Right lobe of liver (tissue), 4 donors: ENCODE measurements around the gene SLC9A3.

ENCODE experiments used
- POLR2A ChIP-seq: fragments of 450-650 bp; IDR thresholded peaks from one replicate; pipeline ENCODE4 v1.6.1; 2017; ENCODE audit warnings: antibody characterized with exemption, mild to moderate bottlenecking
- TF ChIP-seq, protein P1 (sequence below), 4 donors: fragments of 200-600 bp in 3 of 4; fragments of 450-650 bp in 1 of 4; IDR thresholded peaks; one replicate each; pipeline versions ENCODE4 v1.5.1 to v1.8.0; 2016 to 2022; ENCODE audit warnings: antibody characterized with exemption in 4 of 4, mild to moderate bottlenecking in 2 of 4
- donor health status: DM: no; HTN: no; CAD: no.
- donor health status: DM: no; HTN: no; CAD: no.
- donor health status: DM: no; HTN: yes; CAD: no.

DNA sequence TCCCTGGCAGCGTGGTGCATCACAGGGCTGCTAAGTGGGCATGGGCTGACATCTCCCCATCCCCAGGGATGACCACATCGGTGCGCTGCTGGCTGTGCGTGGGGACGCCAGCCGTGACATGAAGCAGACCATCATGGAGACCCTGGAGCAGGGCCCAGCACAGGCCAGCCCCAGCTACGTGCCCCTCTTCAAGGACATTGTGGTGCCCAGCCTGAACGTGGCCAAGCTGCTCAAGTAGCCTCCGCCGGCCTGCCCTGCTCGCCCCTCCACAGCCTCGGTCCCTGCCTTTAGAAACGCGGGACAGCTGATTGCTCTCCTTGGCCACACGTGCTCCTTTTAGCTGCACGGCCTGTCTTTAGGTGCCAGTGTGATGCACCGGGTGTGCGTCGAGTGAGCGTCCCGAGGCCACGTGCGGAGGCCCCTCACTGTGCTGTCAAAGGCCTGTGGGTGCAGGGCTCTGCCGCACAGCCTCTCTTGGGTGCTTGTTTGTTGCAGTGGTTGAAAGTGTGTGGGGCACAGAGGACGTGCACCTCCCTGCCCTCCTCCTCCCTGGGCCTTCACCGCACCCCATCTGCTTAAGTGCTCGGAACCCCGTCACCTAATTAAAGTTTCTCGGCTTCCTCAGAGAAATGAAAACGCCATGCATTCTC, 57.5 kb downstream of the SLC9A3 start:
- no peak for TF ChIP-seq POLR2A
- TF ChIP-seq, protein P1, sequence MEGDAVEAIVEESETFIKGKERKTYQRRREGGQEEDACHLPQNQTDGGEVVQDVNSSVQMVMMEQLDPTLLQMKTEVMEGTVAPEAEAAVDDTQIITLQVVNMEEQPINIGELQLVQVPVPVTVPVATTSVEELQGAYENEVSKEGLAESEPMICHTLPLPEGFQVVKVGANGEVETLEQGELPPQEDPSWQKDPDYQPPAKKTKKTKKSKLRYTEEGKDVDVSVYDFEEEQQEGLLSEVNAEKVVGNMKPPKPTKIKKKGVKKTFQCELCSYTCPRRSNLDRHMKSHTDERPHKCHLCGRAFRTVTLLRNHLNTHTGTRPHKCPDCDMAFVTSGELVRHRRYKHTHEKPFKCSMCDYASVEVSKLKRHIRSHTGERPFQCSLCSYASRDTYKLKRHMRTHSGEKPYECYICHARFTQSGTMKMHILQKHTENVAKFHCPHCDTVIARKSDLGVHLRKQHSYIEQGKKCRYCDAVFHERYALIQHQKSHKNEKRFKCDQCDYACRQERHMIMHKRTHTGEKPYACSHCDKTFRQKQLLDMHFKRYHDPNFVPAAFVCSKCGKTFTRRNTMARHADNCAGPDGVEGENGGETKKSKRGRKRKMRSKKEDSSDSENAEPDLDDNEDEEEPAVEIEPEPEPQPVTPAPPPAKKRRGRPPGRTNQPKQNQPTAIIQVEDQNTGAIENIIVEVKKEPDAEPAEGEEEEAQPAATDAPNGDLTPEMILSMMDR (IDR thresholded peaks at IDR 0.05): no peak
